Body of pancreas (tissue), 4 donors: ENCODE results near the gene SIK3.

Source experiments
- CTCF ChIP-seq, 7 experiments: fragments of 450-650 bp in 4 of 7; fragments of 200-600 bp in 3 of 7; sonication (generic) in 3 of 7; IDR thresholded peaks; one replicate each; pipeline ENCODE4 v1.5.1; 2016 to 2019; ENCODE audit warnings: antibody characterized with exemption in 7 of 7
- POLR2A ChIP-seq, 3 donors: fragments of 450-650 bp; IDR thresholded peaks; one replicate each; pipeline ENCODE4 v1.6.1; 2016; ENCODE audit warnings: antibody characterized with exemption in 3 of 3, mild to moderate bottlenecking in 2 of 3

GRCh38 chr11:117081908-117082307 lies 16.3 kb downstream of the SIK3 start:
- TF ChIP-seq CTCF (IDR thresholded peaks at IDR 0.05) (peak in 1 of 7 experiments; percentile 8), POLR2A (IDR thresholded peaks at IDR 0.05) (no peak)
